SU-DHL-6 (cell line): Measurements from ENCODE around the gene SHROOM1.

Source experiments
- EZH2phosphoT487 ChIP-seq: fragments of 200-600 bp; sonication (generic), shearing (Covaris generic); conservative IDR thresholded peaks from 2 replicates; pipeline ENCODE4 v1.6.1; 2018; ENCODE audit warnings: mild to moderate bottlenecking, antibody characterized with exemption, low read length, moderate library complexity, mixed read lengths
- TF ChIP-seq, protein P1 (sequence below): fragments of 200-600 bp; sonication (generic); IDR thresholded peaks from one replicate; pipeline ENCODE4 v1.5.1; 2017; ENCODE audit warnings: antibody characterized with exemption, mild to moderate bottlenecking, low read length, moderate library complexity; ENCODE audit not compliant: insufficient read depth, poor library complexity, severe bottlenecking

- TF ChIP-seq, protein P1, sequence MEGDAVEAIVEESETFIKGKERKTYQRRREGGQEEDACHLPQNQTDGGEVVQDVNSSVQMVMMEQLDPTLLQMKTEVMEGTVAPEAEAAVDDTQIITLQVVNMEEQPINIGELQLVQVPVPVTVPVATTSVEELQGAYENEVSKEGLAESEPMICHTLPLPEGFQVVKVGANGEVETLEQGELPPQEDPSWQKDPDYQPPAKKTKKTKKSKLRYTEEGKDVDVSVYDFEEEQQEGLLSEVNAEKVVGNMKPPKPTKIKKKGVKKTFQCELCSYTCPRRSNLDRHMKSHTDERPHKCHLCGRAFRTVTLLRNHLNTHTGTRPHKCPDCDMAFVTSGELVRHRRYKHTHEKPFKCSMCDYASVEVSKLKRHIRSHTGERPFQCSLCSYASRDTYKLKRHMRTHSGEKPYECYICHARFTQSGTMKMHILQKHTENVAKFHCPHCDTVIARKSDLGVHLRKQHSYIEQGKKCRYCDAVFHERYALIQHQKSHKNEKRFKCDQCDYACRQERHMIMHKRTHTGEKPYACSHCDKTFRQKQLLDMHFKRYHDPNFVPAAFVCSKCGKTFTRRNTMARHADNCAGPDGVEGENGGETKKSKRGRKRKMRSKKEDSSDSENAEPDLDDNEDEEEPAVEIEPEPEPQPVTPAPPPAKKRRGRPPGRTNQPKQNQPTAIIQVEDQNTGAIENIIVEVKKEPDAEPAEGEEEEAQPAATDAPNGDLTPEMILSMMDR: no peak
- TF ChIP-seq EZH2phosphoT487: no peak
Measured at GRCh38 chr5:132849347-132849746, 18.9 kb upstream of the SHROOM1 start.
